Hepatocyte (in vitro differentiated cells): ENCODE measurements around the gene SLC1A3.

Experiments
- EZH2 ChIP-seq: fragments of 200-600 bp; sonication (generic); IDR thresholded peaks from 2 replicates; pipeline ENCODE4 v1.6.1; 2016; ENCODE audit warnings: antibody characterized with exemption, mild to moderate bottlenecking, borderline replicate concordance
- EZH2phosphoT487 ChIP-seq: fragments of 200-600 bp; sonication (generic); IDR thresholded peaks from one replicate; pipeline ENCODE4 v1.6.1; 2018; ENCODE audit warnings: antibody characterized with exemption, mild to moderate bottlenecking, low read depth, moderate library complexity; ENCODE audit not compliant: unreplicated experiment, severe bottlenecking
- TF ChIP-seq, protein P1 (sequence below): fragments of 200-600 bp; sonication (generic); IDR thresholded peaks from 2 replicates; pipeline ENCODE4 v1.5.1; 2016; ENCODE audit warnings: antibody characterized with exemption, mild to moderate bottlenecking; ENCODE audit not compliant: poor library complexity

DNA sequence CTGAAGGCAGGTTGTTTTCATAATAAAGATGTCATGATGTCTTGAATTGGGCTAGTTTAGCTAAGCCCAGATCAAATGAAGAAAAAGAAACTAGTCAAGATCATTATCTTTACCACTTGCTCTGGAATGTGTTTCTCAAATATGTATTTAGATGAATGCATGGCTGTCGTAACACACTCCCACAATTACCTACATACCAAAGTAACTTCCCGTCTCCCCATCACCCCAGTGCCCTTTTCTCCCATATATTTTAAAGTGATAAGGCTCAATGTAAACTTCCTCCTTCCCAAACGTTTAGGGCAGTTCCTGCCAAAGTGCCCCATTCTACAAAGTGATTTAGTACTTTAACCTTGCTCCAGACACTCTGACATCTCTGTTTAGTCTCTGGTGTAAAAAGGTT, 61.4 kb downstream of the SLC1A3 start:
- TF ChIP-seq EZH2phosphoT487 (no peak), EZH2 (no peak)
- TF ChIP-seq, protein P1, sequence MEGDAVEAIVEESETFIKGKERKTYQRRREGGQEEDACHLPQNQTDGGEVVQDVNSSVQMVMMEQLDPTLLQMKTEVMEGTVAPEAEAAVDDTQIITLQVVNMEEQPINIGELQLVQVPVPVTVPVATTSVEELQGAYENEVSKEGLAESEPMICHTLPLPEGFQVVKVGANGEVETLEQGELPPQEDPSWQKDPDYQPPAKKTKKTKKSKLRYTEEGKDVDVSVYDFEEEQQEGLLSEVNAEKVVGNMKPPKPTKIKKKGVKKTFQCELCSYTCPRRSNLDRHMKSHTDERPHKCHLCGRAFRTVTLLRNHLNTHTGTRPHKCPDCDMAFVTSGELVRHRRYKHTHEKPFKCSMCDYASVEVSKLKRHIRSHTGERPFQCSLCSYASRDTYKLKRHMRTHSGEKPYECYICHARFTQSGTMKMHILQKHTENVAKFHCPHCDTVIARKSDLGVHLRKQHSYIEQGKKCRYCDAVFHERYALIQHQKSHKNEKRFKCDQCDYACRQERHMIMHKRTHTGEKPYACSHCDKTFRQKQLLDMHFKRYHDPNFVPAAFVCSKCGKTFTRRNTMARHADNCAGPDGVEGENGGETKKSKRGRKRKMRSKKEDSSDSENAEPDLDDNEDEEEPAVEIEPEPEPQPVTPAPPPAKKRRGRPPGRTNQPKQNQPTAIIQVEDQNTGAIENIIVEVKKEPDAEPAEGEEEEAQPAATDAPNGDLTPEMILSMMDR = no peak
